Spleen (tissue), 11 donors: Measurements from ENCODE around the gene LTB4R2. TPM values are rescaled to one million over a fixed set of nuclear protein-coding genes. Genes with fewer than 3 reads are reported as not detected.

Source experiments
- DNase-seq: peaks from one replicate; pipeline ENCODE4 v3.0.0-alpha.2; 2020
- H3K27ac ChIP-seq, 8 donors: fragments of 200-600 bp; sonication (generic) in 7 of 8; 1 replicate in 4 of 8; 2 replicates in 4 of 8; pipeline versions ENCODE4 v1.5.0 to v1.8.0; 2016 to 2021; ENCODE audit warnings: inconsistent platforms in 4 of 8, mild to moderate bottlenecking in 4 of 8, moderate library complexity in 1 of 8
- H3K27me3 ChIP-seq, 7 donors: fragments of 200-600 bp; sonication (generic) in 6 of 7; replicated peaks in 1 of 7; 1 replicate in 4 of 7; 2 replicates in 3 of 7; pipeline versions ENCODE4 v1.5.0 to v1.8.0; 2016 to 2021; ENCODE audit warnings: inconsistent platforms in 3 of 7, mild to moderate bottlenecking in 1 of 7
- H3K36me3 ChIP-seq, 6 donors: fragments of 200-600 bp; sonication (generic) in 5 of 6; 1 replicate in 4 of 6; 2 replicates in 2 of 6; pipeline versions ENCODE4 v1.5.0 to v1.8.0; 2016 to 2021; ENCODE audit warnings: inconsistent platforms in 2 of 6
- H3K4me1 ChIP-seq, 6 donors: fragments of 200-600 bp; sonication (generic) in 5 of 6; 1 replicate in 3 of 6; 2 replicates in 3 of 6; pipeline versions ENCODE4 v1.5.0 to v1.8.0; 2016 to 2021; ENCODE audit warnings: inconsistent platforms in 3 of 6
- H3K4me3 ChIP-seq, 8 donors: fragments of 200-600 bp; sonication (generic) in 7 of 8; 1 replicate in 4 of 8; 2 replicates in 4 of 8; pipeline versions ENCODE4 v1.5.0 to v1.8.0; 2016 to 2021; ENCODE audit warnings: inconsistent platforms in 4 of 8, mild to moderate bottlenecking in 4 of 8, moderate library complexity in 2 of 8
- H3K9me3 ChIP-seq, 8 donors: fragments of 200-600 bp; sonication (generic) in 7 of 8; 1 replicate in 4 of 8; 2 replicates in 4 of 8; pipeline versions ENCODE4 v1.5.0 to v1.8.0; 2016 to 2021; ENCODE audit warnings: inconsistent platforms in 4 of 8
- POLR2A ChIP-seq, 3 donors: fragments of 450-650 bp; IDR thresholded peaks; one replicate each; pipeline ENCODE4 v1.5.1; 2017; ENCODE audit warnings: antibody characterized with exemption in 3 of 3, mild to moderate bottlenecking in 1 of 3
- POLR2AphosphoS5 ChIP-seq, 3 donors: sonication (generic); formaldehyde crosslinking; IDR thresholded peaks; one replicate each; pipeline ENCODE4 v1.5.1; 2017; ENCODE audit warnings: antibody characterized with exemption in 3 of 3
- WGBS, 5 donors: extraction: QIAGEN DNeasy Blood & Tissue Kit in 3 of 5; methylation state at CpG; one replicate each; pipeline versions ENCODE4 v1.1.5 to v1.1.7; 2013 to 2018; 5-methylcytosine and 5-hydroxymethylcytosine counted together
- intact Hi-C: fragments of 100-400 bp; cut with DNase I; formaldehyde crosslinking; loops from one replicate; pipeline ENCODE4 v1.15.0; 2023; ENCODE audit warnings: low total_unique reads
- polyA plus RNA-seq, 3 donors: library from polyadenylated mRNA; stranded (reverse); fragments of 200-250 nt; gene quantifications; one replicate each; pipeline ENCODE4 v1.2.1, GENCODE V29; 2013
- total RNA-seq, 7 donors: library from RNA; depleted of rRNA in 3 of 7; stranded (reverse); fragments of >200 nt in 3 of 7; fragmentation: NEBNext Ultra II Directional in 4 of 7; extraction: Animal tissue kit (Norgen Biotek cat#: 25700) in 4 of 7; gene quantifications; one replicate each; pipeline versions ENCODE4 v1.1.0 to v1.2.1, GENCODE V29; 2016 to 2021
- TF ChIP-seq, protein P1 (sequence below), 11 experiments: fragments of 200-600 bp in 7 of 11; fragments of 450-650 bp in 4 of 11; sonication (generic) in 4 of 11; IDR thresholded peaks in 8 of 11; conservative IDR thresholded peaks in 3 of 11; 1 replicate in 7 of 11; 2 replicates in 4 of 11; pipeline versions ENCODE4 v1.4.0 to v1.8.0; 2016 to 2021; ENCODE audit warnings: antibody characterized with exemption in 11 of 11, inconsistent platforms in 4 of 11, mild to moderate bottlenecking in 1 of 11
- donor health status: healthy with polysubstance abuse.
- donor health status: DM: no; HTN: no; CAD: no; lungs with moderate emphysema.
- donor health status: DM: no; HTN: no; CAD: no.
- donor health status: Bipolar disorder and iron deficiency.
- donor health status: healthy.
- donor health status: DM: no; HTN: no; CAD: no.
- donor health status: DM: yes; HTN: yes; CAD: no.

LTB4R2 gene
- total and polyA plus RNA-seq, 10 donors = 0.83 to 32.3 (median 13.9) TPM

DNA sequence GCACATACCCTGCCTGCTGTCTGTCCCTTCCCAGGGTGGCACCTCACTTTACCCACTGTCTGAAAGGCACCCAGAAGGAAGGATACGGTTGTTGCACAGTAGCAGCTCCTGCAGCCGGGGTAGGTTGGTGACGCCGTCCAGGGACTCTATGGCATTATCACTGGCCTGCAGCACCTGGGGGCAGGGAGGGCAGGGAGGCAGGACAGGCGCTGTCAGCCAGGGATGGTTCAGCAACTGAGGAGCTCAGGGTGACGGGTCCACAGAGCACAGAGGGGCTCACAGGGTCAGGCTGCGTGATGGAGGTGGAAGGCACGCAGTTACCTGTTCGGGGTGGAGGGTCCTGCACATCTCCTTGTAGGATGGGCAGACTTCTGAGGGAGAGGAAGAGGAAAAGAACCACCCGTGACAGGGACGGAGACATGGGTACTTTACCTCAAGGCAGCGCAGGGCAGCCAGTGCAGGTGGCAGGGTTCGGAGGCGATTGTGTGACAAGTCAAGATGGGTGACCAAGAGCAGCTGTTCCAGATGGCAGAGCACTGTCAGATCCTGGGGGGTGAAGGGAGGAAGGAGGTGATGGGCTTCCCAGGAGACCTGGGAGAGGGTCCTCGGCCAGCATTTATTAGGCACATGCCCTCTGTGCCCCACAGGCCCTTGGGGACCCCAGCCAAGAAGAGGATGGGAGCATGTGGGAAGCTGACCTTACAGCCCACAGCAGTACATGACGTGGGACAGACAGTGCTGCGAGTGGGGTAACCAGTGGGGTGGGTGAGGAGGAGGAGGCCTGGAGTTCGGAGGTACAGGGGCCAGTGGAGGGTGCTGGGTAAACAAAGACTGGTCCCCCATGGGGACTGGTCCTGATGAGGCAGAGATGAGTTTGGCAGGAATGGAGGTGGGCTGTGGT is 43.3 kb upstream of the LTB4R2 start:
- Histone ChIP-seq H3K27me3 (no peaks in the 10 kb centered on the region), H3K9me3 (no peaks in the 10 kb centered on the region), H3K27ac (peak overlapping the region in 1 of 8 donors; percentile 3), H3K36me3 (peaks cover 0 to 84% (median 43%) of the 10 kb centered on the region in 6 donors), H3K4me1 (peaks cover 4 to 20% (median 9%) of the 10 kb centered on the region in 6 donors), H3K4me3 (no peak overlapping the region)
- TF ChIP-seq POLR2AphosphoS5 (IDR thresholded peaks at IDR 0.05) = no peak
- TF ChIP-seq, protein P1, sequence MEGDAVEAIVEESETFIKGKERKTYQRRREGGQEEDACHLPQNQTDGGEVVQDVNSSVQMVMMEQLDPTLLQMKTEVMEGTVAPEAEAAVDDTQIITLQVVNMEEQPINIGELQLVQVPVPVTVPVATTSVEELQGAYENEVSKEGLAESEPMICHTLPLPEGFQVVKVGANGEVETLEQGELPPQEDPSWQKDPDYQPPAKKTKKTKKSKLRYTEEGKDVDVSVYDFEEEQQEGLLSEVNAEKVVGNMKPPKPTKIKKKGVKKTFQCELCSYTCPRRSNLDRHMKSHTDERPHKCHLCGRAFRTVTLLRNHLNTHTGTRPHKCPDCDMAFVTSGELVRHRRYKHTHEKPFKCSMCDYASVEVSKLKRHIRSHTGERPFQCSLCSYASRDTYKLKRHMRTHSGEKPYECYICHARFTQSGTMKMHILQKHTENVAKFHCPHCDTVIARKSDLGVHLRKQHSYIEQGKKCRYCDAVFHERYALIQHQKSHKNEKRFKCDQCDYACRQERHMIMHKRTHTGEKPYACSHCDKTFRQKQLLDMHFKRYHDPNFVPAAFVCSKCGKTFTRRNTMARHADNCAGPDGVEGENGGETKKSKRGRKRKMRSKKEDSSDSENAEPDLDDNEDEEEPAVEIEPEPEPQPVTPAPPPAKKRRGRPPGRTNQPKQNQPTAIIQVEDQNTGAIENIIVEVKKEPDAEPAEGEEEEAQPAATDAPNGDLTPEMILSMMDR (IDR thresholded peaks at IDR 0.05 in 8 of 11, conservative IDR thresholded peaks at IDR 0.05 in 3 of 11) = no peak
- TF ChIP-seq POLR2A (IDR thresholded peaks at IDR 0.05) = no peak
- intact Hi-C loops = no loop called here
- no peak for DNase-seq
- WGBS, 5 donors = 89 to 95% (median 91%) methylated on average over 16 to 18 of the region's 18 CpGs

DNA sequence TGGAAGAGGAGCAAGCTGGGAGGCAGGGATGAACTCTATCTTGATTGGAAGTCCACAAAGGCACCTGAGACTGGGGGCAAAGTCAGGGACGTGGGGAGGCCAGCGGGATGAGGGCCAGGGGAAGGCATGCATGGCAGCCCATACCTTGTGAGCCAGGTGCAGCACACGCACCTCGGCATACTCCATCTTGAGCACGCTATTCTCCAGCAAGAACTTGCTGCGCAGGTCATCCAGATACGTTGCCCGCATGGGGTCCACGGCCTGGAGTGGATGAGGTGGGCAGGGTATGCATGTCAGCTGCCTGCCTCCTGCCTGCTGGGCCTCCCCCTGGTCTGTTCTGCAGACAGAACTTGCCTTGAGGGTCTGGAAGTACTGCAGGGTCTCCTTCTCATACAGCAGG is 42.4 kb upstream of the LTB4R2 start:
- TF ChIP-seq, protein P1 (IDR thresholded peaks at IDR 0.05 in 8 of 11, conservative IDR thresholded peaks at IDR 0.05 in 3 of 11) = no peak
- Histone ChIP-seq H3K9me3 (no peaks in the 10 kb centered on the region), H3K4me3 (no peak overlapping the region), H3K4me1 (peaks cover 4 to 29% (median 18%) of the 10 kb centered on the region in 6 donors), H3K27ac (no peak overlapping the region), H3K27me3 (no peaks in the 10 kb centered on the region), H3K36me3 (peaks cover 0 to 77% (median 43%) of the 10 kb centered on the region in 6 donors)
- intact Hi-C loops = no loop called here
- WGBS, 5 donors = 86 to 97% (median 95%) methylated on average over 8 to 9 of the region's 9 CpGs
- DNase-seq = no peak

DNA sequence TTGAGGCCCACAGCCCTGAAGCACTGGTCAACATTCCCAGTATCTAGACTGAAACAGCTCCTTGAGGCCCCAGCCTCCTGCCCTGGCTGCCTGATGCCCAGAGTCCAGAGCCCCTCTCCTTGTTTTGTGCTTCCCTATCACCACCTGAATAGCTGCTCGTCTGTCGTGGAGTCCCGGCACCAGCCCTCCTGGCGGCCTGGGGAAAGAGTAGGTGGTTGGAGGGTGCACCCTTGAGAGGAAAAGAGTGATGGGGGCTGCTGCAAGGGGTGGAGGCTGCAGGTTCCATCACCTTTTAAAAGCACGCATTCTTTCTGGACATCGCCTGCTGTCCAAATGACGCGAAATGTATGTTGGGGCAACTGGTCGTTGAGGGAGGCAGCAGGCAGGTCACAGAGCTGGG is 41.7 kb upstream of the LTB4R2 start:
- TF ChIP-seq, protein P1 (IDR thresholded peaks at IDR 0.05 in 8 of 11, conservative IDR thresholded peaks at IDR 0.05 in 3 of 11) = no peak
- no peak for TF ChIP-seq POLR2AphosphoS5 (IDR thresholded peaks at IDR 0.05)
- no peak for TF ChIP-seq POLR2A (IDR thresholded peaks at IDR 0.05)
- H3K4me1 ChIP-seq = peaks cover 4 to 36% (median 25%) of the 10 kb centered on the region in 6 donors
- no peak overlapping the region for H3K4me3 ChIP-seq
- no peak for DNase-seq
- H3K36me3 ChIP-seq = peaks cover 0 to 70% (median 43%) of the 10 kb centered on the region in 6 donors
- no peaks in the 10 kb centered on the region for H3K9me3 ChIP-seq
- WGBS, 5 donors = 93 to 97% (median 96%) methylated on average over 9 of the region's 9 CpGs
- intact Hi-C loops = no loop called here
- H3K27me3 ChIP-seq = no peaks in the 10 kb centered on the region
- H3K27ac ChIP-seq = no peak overlapping the region

DNA sequence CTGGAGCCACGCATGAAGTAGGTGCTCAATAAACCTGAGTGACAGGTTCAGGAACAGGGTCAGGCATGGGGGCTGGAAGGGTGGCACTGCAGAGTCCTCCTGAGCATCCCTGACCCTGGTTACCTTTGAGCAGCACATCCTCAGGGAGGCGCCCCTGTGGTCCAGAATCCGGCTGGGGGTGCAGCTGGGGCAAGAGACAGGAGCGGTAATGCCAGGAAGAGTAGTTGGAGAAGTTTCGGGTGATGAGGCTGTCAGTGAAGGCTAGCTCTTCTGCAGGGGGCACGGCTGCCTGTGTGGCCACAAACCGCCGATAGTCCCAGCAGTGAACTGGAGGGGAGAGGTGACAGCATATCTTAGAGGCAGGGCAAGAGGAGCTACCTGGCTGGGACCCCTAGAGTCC is 40.6 kb upstream of the LTB4R2 start:
- peaks cover 0 to 59% (median 43%) of the 10 kb centered on the region in 6 donors for H3K36me3 ChIP-seq
- no peaks in the 10 kb centered on the region for H3K27me3 ChIP-seq
- no peak for DNase-seq
- WGBS, 5 donors = 93 to 98% (median 94%) methylated on average over 7 to 8 of the region's 8 CpGs
- TF ChIP-seq, protein P1 (IDR thresholded peaks at IDR 0.05 in 8 of 11, conservative IDR thresholded peaks at IDR 0.05 in 3 of 11) = no peak
- no peak for TF ChIP-seq POLR2AphosphoS5 (IDR thresholded peaks at IDR 0.05)
- no peak for TF ChIP-seq POLR2A (IDR thresholded peaks at IDR 0.05)
- H3K4me3 ChIP-seq = no peak overlapping the region
- no peaks in the 10 kb centered on the region for H3K9me3 ChIP-seq
- peaks cover 5 to 48% (median 37%) of the 10 kb centered on the region in 6 donors for H3K4me1 ChIP-seq
- H3K27ac ChIP-seq = no peak overlapping the region
- intact Hi-C loops = no loop called here
